Psoas muscle (tissue), 8 donors: ENCODE measurements around the gene RAB14. TPM values are rescaled to one million over a fixed set of nuclear protein-coding genes. Genes with fewer than 3 reads are reported as not detected.

Experiments used
- ATAC-seq, 4 donors: fragments of 200-7000 bp; cut with Tn5 transposase; one replicate each; pipeline ENCODE4 v1.9.1; 2020; ENCODE audit warnings: moderate library complexity in 3 of 4, mild to moderate bottlenecking in 2 of 4
- DNase-seq, 2 donors: peaks; one replicate each; pipeline ENCODE4 v3.0.0-alpha.2; 2020
- H3K27ac ChIP-seq: fragments of 200-600 bp; one replicate; pipeline ENCODE4 v1.8.0; 2022
- H3K27me3 ChIP-seq, 3 donors: fragments of 200-600 bp in 1 of 3; one replicate each; pipeline versions ENCODE4 v1.6.1 to v1.8.0; 2013 to 2022; ENCODE audit warnings: low read length in 2 of 3, mild to moderate bottlenecking in 2 of 3, moderate library complexity in 1 of 3; ENCODE audit not compliant: insufficient read depth in 3 of 3
- H3K36me3 ChIP-seq, 2 donors: fragments of 200-600 bp in 1 of 2; one replicate each; pipeline versions ENCODE4 v1.6.1 to v1.8.0; 2013 to 2022; ENCODE audit warnings: low read depth in 1 of 2, mild to moderate bottlenecking in 1 of 2, moderate library complexity in 1 of 2; ENCODE audit not compliant: insufficient read depth in 1 of 2
- H3K4me1 ChIP-seq: fragments of 200-600 bp; one replicate; pipeline ENCODE4 v1.8.0; 2022
- H3K4me3 ChIP-seq: fragments of 200-600 bp; one replicate; pipeline ENCODE4 v1.8.0; 2022; ENCODE audit warnings: mild to moderate bottlenecking
- H3K9me3 ChIP-seq: fragments of 200-600 bp; one replicate; pipeline ENCODE4 v1.8.0; 2022
- CTCF ChIP-seq: fragments of 200-600 bp; IDR thresholded peaks from one replicate; pipeline ENCODE4 v1.8.0; 2022; ENCODE audit warnings: antibody characterized with exemption
- WGBS, 3 donors: extraction: QIAGEN DNeasy Blood & Tissue Kit; methylation state at CpG; one replicate each; pipeline versions ENCODE4 v1.1.6 to v1.1.7; 2013; 5-methylcytosine and 5-hydroxymethylcytosine counted together
- intact Hi-C, 2 donors: fragments of 100-400 bp; cut with DNase I; formaldehyde crosslinking; loops; one replicate each; pipeline versions ENCODE4 v1.11.0 to v1.14.2; 2022
- polyA plus RNA-seq, 3 donors: library from polyadenylated mRNA; stranded (reverse); fragments of 200-250 nt; gene quantifications; one replicate each; pipeline ENCODE4 v1.2.3, GENCODE V29; 2013
- total RNA-seq, 4 donors: library from RNA; stranded (reverse); fragmentation: NEBNext Ultra II Directional in 2 of 4; extraction: Animal tissue kit (Norgen Biotek cat#: 25700) in 2 of 4; gene quantifications; one replicate each; pipeline versions ENCODE4 v1.2.1 to v1.2.4, GENCODE V29; 2021 to 2023
- donor health status: healthy with polysubstance abuse.
- donor health status: DM: no; HTN: no; CAD: no; lungs with moderate emphysema.
- donor health status: Bipolar disorder and iron deficiency.
- donor health status: healthy.
- donor health status: DM: yes; HTN: yes; CAD: no.
- donor health status: DM: no; HTN: no; CAD: no.
- donor health status: DM: no; HTN: no; CAD: no.
- donor health status: DM: yes; HTN: yes; CAD: no.

The RAB14 gene
- total and polyA plus RNA-seq, 7 donors, result 17.6 to 51.5 (median 43.6) TPM

GRCh38 chr9:121230256-121230655, 28.6 kb upstream of the RAB14 start:
- no peak for DNase-seq
- Histone ChIP-seq H3K9me3 (no peaks in the 10 kb centered on the region), H3K27me3 (peaks cover 0 to 1% (median 0%) of the 10 kb centered on the region in 3 donors), H3K4me1 (no peaks in the 10 kb centered on the region), H3K4me3 (no peak overlapping the region), H3K27ac (no peak overlapping the region), H3K36me3 (no peaks in the 10 kb centered on the region)
- WGBS, 3 donors, result 79 to 80% (median 79%) methylated on average over 5 of the region's 5 CpGs
- TF ChIP-seq CTCF, result no peak
- intact Hi-C loops, result no loop called here
- no peak for ATAC-seq

GRCh38 chr9:121227862-121228261, 26.2 kb upstream of the RAB14 start:
- no peak for ATAC-seq
- intact Hi-C loops, result no loop called here

GRCh38 chr9:121226175-121226574, 24.5 kb upstream of the RAB14 start:
- H3K27me3 ChIP-seq, result peaks cover 0 to 2% (median 0%) of the 10 kb centered on the region in 3 donors
- 78 to 85% (median 83%) methylated on average over 2 of the region's 2 CpGs for WGBS, 3 donors
- DNase-seq (no peak), ATAC-seq (no peak)
- TF ChIP-seq CTCF, result no peak
- H3K4me1 ChIP-seq, result no peaks in the 10 kb centered on the region
- no peak overlapping the region for H3K4me3 ChIP-seq
- no peaks in the 10 kb centered on the region for H3K9me3 ChIP-seq
- H3K36me3 ChIP-seq, result no peaks in the 10 kb centered on the region
- H3K27ac ChIP-seq, result no peak overlapping the region
- intact Hi-C loops, result no loop called here

More at GRCh38 chr9:121227862-121228261, 26.2 kb upstream of the RAB14 start:
- Histone ChIP-seq H3K27ac (no peak overlapping the region), H3K4me3 (no peak overlapping the region), H3K4me1 (no peaks in the 10 kb centered on the region), H3K9me3 (no peaks in the 10 kb centered on the region), H3K27me3 (peaks cover 0 to 2% (median 0%) of the 10 kb centered on the region in 3 donors), H3K36me3 (no peaks in the 10 kb centered on the region)
- DNase-seq, result no peak
- WGBS, 3 donors, result 58 to 70% (median 69%) methylated on average over 4 of the region's 4 CpGs
- no peak for TF ChIP-seq CTCF

GRCh38 chr9:121225240-121225639, 23.6 kb upstream of the RAB14 start:
- no peak overlapping the region for H3K4me3 ChIP-seq
- no peak for DNase-seq
- 40 to 57% (median 43%) methylated on average over 5 of the region's 5 CpGs for WGBS, 3 donors
- H3K27me3 ChIP-seq, result peaks cover 0 to 2% (median 0%) of the 10 kb centered on the region in 3 donors
- no peak overlapping the region for H3K27ac ChIP-seq
- H3K9me3 ChIP-seq, result no peaks in the 10 kb centered on the region
- no peaks in the 10 kb centered on the region for H3K4me1 ChIP-seq
- ATAC-seq, result no peak
- no peaks in the 10 kb centered on the region for H3K36me3 ChIP-seq
- intact Hi-C loops, result no loop called here
- no peak for TF ChIP-seq CTCF

GRCh38 chr9:121222524-121223171, 21.0 kb upstream of the RAB14 start:
- 63 to 70% (median 67%) methylated on average over 12 of the region's 12 CpGs for WGBS, 3 donors
- Histone ChIP-seq H3K36me3 (no peaks in the 10 kb centered on the region), H3K4me3 (no peak overlapping the region), H3K4me1 (no peaks in the 10 kb centered on the region), H3K27ac (no peak overlapping the region), H3K9me3 (no peaks in the 10 kb centered on the region), H3K27me3 (peaks cover 0 to 2% (median 0%) of the 10 kb centered on the region in 3 donors)
- ATAC-seq (peak in 1 of 4 donors; percentile 50), DNase-seq (no peak)
- peak; percentile 56 for TF ChIP-seq CTCF
- intact Hi-C loops, result no loop called here
